GM12878 (cell line): Measurements from ENCODE around the gene POLR1A. TPM values are rescaled to one million over a fixed set of nuclear protein-coding genes. Genes with fewer than 3 reads are reported as not detected.

Experiments used
- ATF7 ChIP-seq: fragments of 450-650 bp; IDR thresholded peaks from 2 replicates; pipeline ENCODE4 v1.6.1; 2016; ENCODE audit warnings: low read depth, mild to moderate bottlenecking
- CHD1 ChIP-seq: IDR thresholded peaks from 2 replicates; pipeline ENCODE4 v1.6.1; 2012; ENCODE audit warnings: low read depth, low read length, improper control_type of control experiment
- CHD4 ChIP-seq: fragments of 200-600 bp; sonication (generic); IDR thresholded peaks from 2 replicates; pipeline ENCODE4 v1.6.1; 2016; ENCODE audit warnings: mild to moderate bottlenecking
- E4F1 ChIP-seq: fragments of 450-650 bp; IDR thresholded peaks from 2 replicates; pipeline ENCODE4 v1.6.1; 2018; ENCODE audit warnings: borderline replicate concordance, mild to moderate bottlenecking; ENCODE audit not compliant: partially characterized antibody
- ESRRA ChIP-seq: IDR thresholded peaks from 2 replicates; pipeline ENCODE4 v1.6.1; 2012; ENCODE audit warnings: mild to moderate bottlenecking, low read length, improper control_type of control experiment
- JUNB ChIP-seq: IDR thresholded peaks from 2 replicates; pipeline ENCODE4 v1.6.1; 2016; ENCODE audit warnings: antibody characterized with exemption, mild to moderate bottlenecking
- MYC ChIP-seq: IDR thresholded peaks from 2 replicates; pipeline ENCODE4 v1.6.1; 2011; ENCODE audit warnings: mild to moderate bottlenecking, low read length, moderate library complexity, inconsistent platforms; ENCODE audit not compliant: insufficient read depth, insufficient replicate concordance, insufficient read length, severe bottlenecking
- PML ChIP-seq: IDR thresholded peaks from 2 replicates; pipeline ENCODE4 v1.6.1; 2012; ENCODE audit warnings: low read length, inconsistent platforms
- SIX5 ChIP-seq: IDR thresholded peaks from 2 replicates; pipeline ENCODE4 v1.6.1; 2011; ENCODE audit warnings: mild to moderate bottlenecking, low read depth, low read length, moderate library complexity; ENCODE audit not compliant: severe bottlenecking
- SMARCA5 ChIP-seq: fragments of 450-650 bp; IDR thresholded peaks from 2 replicates; pipeline ENCODE4 v1.6.1; 2017; ENCODE audit warnings: mild to moderate bottlenecking
- ZNF687 ChIP-seq: fragments of 450-650 bp; IDR thresholded peaks from 2 replicates; pipeline ENCODE4 v1.6.1; 2017; ENCODE audit warnings: mild to moderate bottlenecking, moderate library complexity
- polyA plus RNA-seq, 11 experiments: library from polyadenylated mRNA; depleted of rRNA in 4 of 11; unstranded in 6 of 11; stranded (reverse) in 5 of 11; fragments of >200 nt; fragmentation: Nextera tagmentation in 4 of 11; fragmentation: Illumina TruSeq in 1 of 11; extraction: Ambion mirVana in 4 of 11; extraction: Trizol in 1 of 11; gene quantifications; 1 replicate in 1 of 11; 2 replicates in 10 of 11; pipeline versions ENCODE4 v1.2.1 to v1.2.3, GENCODE V29; 2011 to 2016; ENCODE audit warnings: inconsistent platforms in 2 of 11, missing spikeins in 2 of 11, low read depth in 1 of 11
- total RNA-seq, 4 experiments: library from RNA; depleted of rRNA in 3 of 4; stranded (reverse); fragments of >200 nt in 3 of 4; fragmentation: Illumina TruSeq in 1 of 4; extraction: Trizol in 1 of 4; gene quantifications; 2 replicates each; pipeline versions ENCODE4 v1.2.1 to v1.2.3, GENCODE V29; 2013 to 2021
- TF ChIP-seq, protein P1 (sequence below): fragments of 450-650 bp; IDR thresholded peaks from 2 replicates; pipeline ENCODE4 v1.6.1; 2017; ENCODE audit warnings: low read depth, mild to moderate bottlenecking, moderate library complexity
- TF ChIP-seq, protein P2 (sequence below): fragments of 450-650 bp; formaldehyde crosslinking; IDR thresholded peaks from 2 replicates; pipeline ENCODE4 v1.5.0; 2022; ENCODE audit warnings: mild to moderate bottlenecking, missing genetic modification characterization
- TF ChIP-seq, protein P3 (sequence below): fragments of 450-650 bp; IDR thresholded peaks from 2 replicates; pipeline ENCODE4 v1.6.1; 2018; ENCODE audit warnings: mild to moderate bottlenecking, low read depth, moderate library complexity; ENCODE audit not compliant: partially characterized antibody

The POLR1A gene
- total and polyA plus RNA-seq, 10 of the 15 experiments (the other 5 are each of a cell fraction or from before 2014, with no cell fraction given), result 2.1 to 53.9 (median 17.8) TPM

GRCh38 chr2:86035883-86036668 is 69.6 kb downstream of the POLR1A start (continued):
- TF ChIP-seq, protein P1, sequence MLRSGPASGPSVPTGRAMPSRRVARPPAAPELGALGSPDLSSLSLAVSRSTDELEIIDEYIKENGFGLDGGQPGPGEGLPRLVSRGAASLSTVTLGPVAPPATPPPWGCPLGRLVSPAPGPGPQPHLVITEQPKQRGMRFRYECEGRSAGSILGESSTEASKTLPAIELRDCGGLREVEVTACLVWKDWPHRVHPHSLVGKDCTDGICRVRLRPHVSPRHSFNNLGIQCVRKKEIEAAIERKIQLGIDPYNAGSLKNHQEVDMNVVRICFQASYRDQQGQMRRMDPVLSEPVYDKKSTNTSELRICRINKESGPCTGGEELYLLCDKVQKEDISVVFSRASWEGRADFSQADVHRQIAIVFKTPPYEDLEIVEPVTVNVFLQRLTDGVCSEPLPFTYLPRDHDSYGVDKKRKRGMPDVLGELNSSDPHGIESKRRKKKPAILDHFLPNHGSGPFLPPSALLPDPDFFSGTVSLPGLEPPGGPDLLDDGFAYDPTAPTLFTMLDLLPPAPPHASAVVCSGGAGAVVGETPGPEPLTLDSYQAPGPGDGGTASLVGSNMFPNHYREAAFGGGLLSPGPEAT, result peak; percentile 75
- no peak for TF ChIP-seq SIX5
- TF ChIP-seq ZNF687, result peak; percentile 97
- 0 out of 2 replicates have a peak, but pooled peaks have one; percentile 43 for TF ChIP-seq ATF7
- no peak for TF ChIP-seq PML
- TF ChIP-seq JUNB, result no peak
- 0 out of 2 replicates have a peak, but pooled peaks have one; percentile 67 for TF ChIP-seq ESRRA
- TF ChIP-seq CHD1, result 0 out of 2 replicates have a peak, but pooled peaks have one; percentile 60
- no peak for TF ChIP-seq MYC
- no peak; the same call in 1 of the 2 replicates for TF ChIP-seq SMARCA5
- no peak for TF ChIP-seq E4F1
- no peak for TF ChIP-seq CHD4
- TF ChIP-seq, protein P2, sequence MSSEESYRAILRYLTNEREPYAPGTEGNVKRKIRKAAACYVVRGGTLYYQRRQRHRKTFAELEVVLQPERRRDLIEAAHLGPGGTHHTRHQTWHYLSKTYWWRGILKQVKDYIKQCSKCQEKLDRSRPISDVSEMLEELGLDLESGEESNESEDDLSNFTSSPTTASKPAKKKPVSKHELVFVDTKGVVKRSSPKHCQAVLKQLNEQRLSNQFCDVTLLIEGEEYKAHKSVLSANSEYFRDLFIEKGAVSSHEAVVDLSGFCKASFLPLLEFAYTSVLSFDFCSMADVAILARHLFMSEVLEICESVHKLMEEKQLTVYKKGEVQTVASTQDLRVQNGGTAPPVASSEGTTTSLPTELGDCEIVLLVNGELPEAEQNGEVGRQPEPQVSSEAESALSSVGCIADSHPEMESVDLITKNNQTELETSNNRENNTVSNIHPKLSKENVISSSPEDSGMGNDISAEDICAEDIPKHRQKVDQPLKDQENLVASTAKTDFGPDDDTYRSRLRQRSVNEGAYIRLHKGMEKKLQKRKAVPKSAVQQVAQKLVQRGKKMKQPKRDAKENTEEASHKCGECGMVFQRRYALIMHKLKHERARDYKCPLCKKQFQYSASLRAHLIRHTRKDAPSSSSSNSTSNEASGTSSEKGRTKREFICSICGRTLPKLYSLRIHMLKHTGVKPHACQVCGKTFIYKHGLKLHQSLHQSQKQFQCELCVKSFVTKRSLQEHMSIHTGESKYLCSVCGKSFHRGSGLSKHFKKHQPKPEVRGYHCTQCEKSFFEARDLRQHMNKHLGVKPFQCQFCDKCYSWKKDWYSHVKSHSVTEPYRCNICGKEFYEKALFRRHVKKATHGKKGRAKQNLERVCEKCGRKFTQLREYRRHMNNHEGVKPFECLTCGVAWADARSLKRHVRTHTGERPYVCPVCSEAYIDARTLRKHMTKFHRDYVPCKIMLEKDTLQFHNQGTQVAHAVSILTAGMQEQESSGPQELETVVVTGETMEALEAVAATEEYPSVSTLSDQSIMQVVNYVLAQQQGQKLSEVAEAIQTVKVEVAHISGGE (CRISPR knock-in tag), result no peak
- TF ChIP-seq, protein P3, sequence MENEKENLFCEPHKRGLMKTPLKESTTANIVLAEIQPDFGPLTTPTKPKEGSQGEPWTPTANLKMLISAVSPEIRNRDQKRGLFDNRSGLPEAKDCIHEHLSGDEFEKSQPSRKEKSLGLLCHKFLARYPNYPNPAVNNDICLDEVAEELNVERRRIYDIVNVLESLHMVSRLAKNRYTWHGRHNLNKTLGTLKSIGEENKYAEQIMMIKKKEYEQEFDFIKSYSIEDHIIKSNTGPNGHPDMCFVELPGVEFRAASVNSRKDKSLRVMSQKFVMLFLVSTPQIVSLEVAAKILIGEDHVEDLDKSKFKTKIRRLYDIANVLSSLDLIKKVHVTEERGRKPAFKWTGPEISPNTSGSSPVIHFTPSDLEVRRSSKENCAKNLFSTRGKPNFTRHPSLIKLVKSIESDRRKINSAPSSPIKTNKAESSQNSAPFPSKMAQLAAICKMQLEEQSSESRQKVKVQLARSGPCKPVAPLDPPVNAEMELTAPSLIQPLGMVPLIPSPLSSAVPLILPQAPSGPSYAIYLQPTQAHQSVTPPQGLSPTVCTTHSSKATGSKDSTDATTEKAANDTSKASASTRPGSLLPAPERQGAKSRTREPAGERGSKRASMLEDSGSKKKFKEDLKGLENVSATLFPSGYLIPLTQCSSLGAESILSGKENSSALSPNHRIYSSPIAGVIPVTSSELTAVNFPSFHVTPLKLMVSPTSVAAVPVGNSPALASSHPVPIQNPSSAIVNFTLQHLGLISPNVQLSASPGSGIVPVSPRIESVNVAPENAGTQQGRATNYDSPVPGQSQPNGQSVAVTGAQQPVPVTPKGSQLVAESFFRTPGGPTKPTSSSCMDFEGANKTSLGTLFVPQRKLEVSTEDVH, result no peak
